Mesendoderm (in vitro differentiated cells): Measurements from ENCODE around the gene TM9SF3. TPM values are rescaled to one million over a fixed set of nuclear protein-coding genes. Genes with fewer than 3 reads are reported as not detected.
A peak's percentile ranks its signal among the peaks of the same experiment; 100 is the strongest.

Experiments
- DNase-seq: peaks from one replicate; pipeline ENCODE4 v3.0.0; 2013
- H2AK5ac ChIP-seq: 2 replicates; pipeline ENCODE4 v1.6.1; 2013; ENCODE audit warnings: low read length, inconsistent platforms
- H2BK120ac ChIP-seq: 2 replicates; pipeline ENCODE4 v1.6.1; 2013; ENCODE audit warnings: low read depth, mild to moderate bottlenecking, low read length, moderate library complexity, mixed read lengths
- H2BK15ac ChIP-seq: replicated peaks from 2 replicates; pipeline ENCODE4 v1.6.1; 2013; ENCODE audit warnings: low read depth, mild to moderate bottlenecking, moderate library complexity
- H2BK5ac ChIP-seq: 2 replicates; pipeline ENCODE4 v1.6.1; 2013; ENCODE audit warnings: low read length, inconsistent platforms
- H3K18ac ChIP-seq: 2 replicates; pipeline ENCODE4 v1.6.1; 2013; ENCODE audit warnings: mild to moderate bottlenecking, low read length, mixed read lengths
- H3K23ac ChIP-seq: one replicate; pipeline ENCODE4 v1.6.1; 2013; ENCODE audit warnings: low read length
- H3K27ac ChIP-seq: 2 replicates; pipeline ENCODE4 v1.5.1; 2013; ENCODE audit warnings: low read depth, mild to moderate bottlenecking, inconsistent platforms, low read length, moderate library complexity
- H3K27me3 ChIP-seq: 2 replicates; pipeline ENCODE4 v1.6.1; 2013; ENCODE audit warnings: low read length, control low read depth, mild to moderate bottlenecking, inconsistent platforms; ENCODE audit not compliant: insufficient read depth, poor library complexity
- H3K36me3 ChIP-seq: 2 replicates; pipeline ENCODE4 v1.6.1; 2013; ENCODE audit warnings: low read length, inconsistent platforms; ENCODE audit not compliant: control insufficient read depth, insufficient read depth
- H3K4ac ChIP-seq: one replicate; pipeline ENCODE4 v1.6.1; 2013; ENCODE audit warnings: low read depth, mild to moderate bottlenecking, low read length, moderate library complexity
- H3K4me1 ChIP-seq: 2 replicates; pipeline ENCODE4 v1.6.1; 2013; ENCODE audit warnings: low read depth, low read length, inconsistent platforms; ENCODE audit not compliant: control insufficient read depth
- H3K4me2 ChIP-seq: 2 replicates; pipeline ENCODE4 v1.6.1; 2013; ENCODE audit warnings: low read length
- H3K4me3 ChIP-seq: 2 replicates; pipeline ENCODE4 v1.5.1; 2013; ENCODE audit warnings: mild to moderate bottlenecking, low read length
- H3K56ac ChIP-seq: one replicate; pipeline ENCODE4 v1.6.1; 2013; ENCODE audit warnings: low read length
- H3K79me1 ChIP-seq: 2 replicates; pipeline ENCODE4 v1.6.1; 2013; ENCODE audit warnings: low read length, inconsistent platforms
- H3K79me2 ChIP-seq: 2 replicates; pipeline ENCODE4 v1.6.1; 2013; ENCODE audit warnings: mild to moderate bottlenecking, low read length; ENCODE audit not compliant: control insufficient read depth, insufficient read depth
- H3K9ac ChIP-seq: 2 replicates; pipeline ENCODE4 v1.6.1; 2013; ENCODE audit warnings: low read length, inconsistent platforms
- H4K5ac ChIP-seq: one replicate; pipeline ENCODE4 v1.6.1; 2013; ENCODE audit warnings: low read length
- H4K8ac ChIP-seq: one replicate; pipeline ENCODE4 v1.6.1; 2013; ENCODE audit warnings: low read depth, mild to moderate bottlenecking, control low read depth, low read length, moderate library complexity
- WGBS: extraction: QIAGEN DNeasy Blood & Tissue Kit; methylation state at CpG from one replicate; pipeline ENCODE4 v1.1.7; 2013; ENCODE audit warnings: low lambda C conversion rate, missing lambda C conversion rate; ENCODE audit not compliant: insufficient coverage; ENCODE audit errors: extremely low coverage; 5-methylcytosine and 5-hydroxymethylcytosine counted together
- polyA plus RNA-seq, 2 experiments: library from polyadenylated mRNA; stranded (reverse); fragments of 200-250 nt; gene quantifications; one replicate each; pipeline ENCODE4 v1.2.3, GENCODE V29; 2013

The TM9SF3 gene
- 54.1 TPM for polyA plus RNA-seq (2013, experiment 1 of 2)
- polyA plus RNA-seq (2013, experiment 2 of 2), result 50.4 TPM

- Histone ChIP-seq H2AK5ac (no peak within 1 kb of the TSS), H3K56ac (peak within 1 kb of the TSS; percentile 92), H2BK5ac (peak within 1 kb of the TSS; percentile 14), H3K9ac (peak within 1 kb of the TSS; percentile 96), H3K27ac (peak within 1 kb of the TSS; percentile 92), H3K4me3 (peak within 1 kb of the TSS; percentile 84), H3K36me3 (no peaks in the 10 kb centered on the region), H3K18ac (peak within 1 kb of the TSS; percentile 78), H3K79me1 (no peaks in the 10 kb centered on the region), H3K79me2 (peaks cover 43% of the 10 kb centered on the region), H4K8ac (peak within 1 kb of the TSS; percentile 98), H4K5ac (no peak within 1 kb of the TSS), H3K4ac (peak within 1 kb of the TSS; percentile 77), H3K27me3 (no peaks in the 10 kb centered on the region), H2BK15ac (no peak within 1 kb of the TSS), H3K4me1 (no peaks in the 10 kb centered on the region), H3K23ac (no peak within 1 kb of the TSS), H2BK120ac (peak within 1 kb of the TSS; percentile 30), H3K4me2 (peak within 1 kb of the TSS; percentile 98)
- DNase-seq, result peak; percentile 94
- no CpG with 5 or more reads among the region's 107 CpGs for WGBS
Observed at GRCh38 chr10:96586419-96587263, at the start of gene TM9SF3. Gene TM9SF3 (minus strand): TSS chr10:96587012. CDS start chr10:96586835, 177 bp downstream.

- Histone ChIP-seq H3K4ac (no peak overlapping the region), H3K56ac (no peak overlapping the region), H3K18ac (no peak overlapping the region), H3K9ac (no peak overlapping the region), H2BK15ac (no peak overlapping the region), H3K79me1 (no peaks in the 10 kb centered on the region), H3K36me3 (no peaks in the 10 kb centered on the region), H2BK5ac (no peak overlapping the region), H4K5ac (no peak overlapping the region), H4K8ac (no peak overlapping the region), H3K4me2 (no peak overlapping the region), H3K4me1 (no peaks in the 10 kb centered on the region), H3K4me3 (no peak overlapping the region), H3K79me2 (no peaks in the 10 kb centered on the region), H3K23ac (no peak overlapping the region), H2BK120ac (no peak overlapping the region), H3K27me3 (no peaks in the 10 kb centered on the region), H2AK5ac (no peak overlapping the region), H3K27ac (no peak overlapping the region)
- no CpG with 5 or more reads among the region's 1 CpG for WGBS
- DNase-seq, result no peak
Observed at GRCh38 chr10:96636551-96636950, 49.7 kb upstream of the TM9SF3 start.

DNA sequence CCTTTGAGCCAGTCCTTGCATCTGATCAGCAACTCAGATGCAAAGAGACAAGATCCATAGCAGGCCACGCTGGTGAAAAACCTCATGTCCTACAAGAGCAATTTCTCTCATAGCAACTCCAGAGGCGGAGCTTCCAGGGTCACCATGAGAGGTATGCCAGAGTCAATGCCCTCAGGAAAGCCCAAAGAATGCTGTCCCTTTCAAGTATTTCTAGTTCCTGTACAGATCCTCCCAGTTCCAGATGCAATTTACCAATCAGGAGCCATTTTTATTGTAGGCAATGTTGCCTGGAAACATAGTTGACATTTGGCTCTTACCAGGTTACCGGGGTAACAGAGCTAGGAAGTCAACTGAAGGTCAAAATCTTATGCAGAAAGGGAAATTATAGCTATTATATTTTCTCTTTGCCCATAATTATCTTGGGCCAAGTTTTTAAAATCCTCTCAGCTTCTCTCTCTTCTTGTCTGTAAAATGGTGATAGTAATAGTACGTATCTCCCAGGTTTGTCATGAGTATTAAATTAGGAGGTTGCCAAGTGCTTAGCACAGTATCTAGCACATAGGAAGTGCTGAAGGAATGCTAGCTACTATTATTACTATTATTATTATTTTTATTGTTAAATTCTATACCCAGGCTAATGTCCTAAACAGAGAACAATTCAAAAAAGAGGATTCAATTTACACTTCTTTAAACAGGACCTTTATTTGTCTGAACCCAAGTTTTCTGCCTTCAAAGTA, 46.3 kb upstream of the TM9SF3 start:
- Histone ChIP-seq H3K79me2 (no peaks in the 10 kb centered on the region), H3K79me1 (no peaks in the 10 kb centered on the region), H3K4me2 (no peak overlapping the region), H3K18ac (no peak overlapping the region), H2AK5ac (no peak overlapping the region), H3K56ac (no peak overlapping the region), H2BK5ac (no peak overlapping the region), H3K36me3 (no peaks in the 10 kb centered on the region), H3K27me3 (no peaks in the 10 kb centered on the region), H4K5ac (no peak overlapping the region), H3K9ac (no peak overlapping the region), H3K4me3 (no peak overlapping the region), H2BK120ac (no peak overlapping the region), H4K8ac (no peak overlapping the region), H3K4me1 (no peaks in the 10 kb centered on the region), H3K4ac (no peak overlapping the region), H3K23ac (no peak overlapping the region), H2BK15ac (no peak overlapping the region), H3K27ac (no peak overlapping the region)
- no CpG with 5 or more reads among the region's 4 CpGs for WGBS
- peak; percentile 69 for DNase-seq

GRCh38 chr10:96627292-96627691, 40.5 kb upstream of the TM9SF3 start:
- Histone ChIP-seq H3K79me2 (no peaks in the 10 kb centered on the region), H3K4me2 (no peak overlapping the region), H3K4ac (no peak overlapping the region), H2BK15ac (no peak overlapping the region), H3K27me3 (no peaks in the 10 kb centered on the region), H2AK5ac (no peak overlapping the region), H3K18ac (no peak overlapping the region), H3K4me1 (no peaks in the 10 kb centered on the region), H3K36me3 (no peaks in the 10 kb centered on the region), H2BK120ac (no peak overlapping the region), H4K5ac (no peak overlapping the region), H3K56ac (no peak overlapping the region), H4K8ac (no peak overlapping the region), H3K23ac (no peak overlapping the region), H3K9ac (no peak overlapping the region), H2BK5ac (no peak overlapping the region), H3K4me3 (no peak overlapping the region), H3K79me1 (no peaks in the 10 kb centered on the region), H3K27ac (no peak overlapping the region)
- WGBS, result no CpG with 5 or more reads among the region's 1 CpG
- DNase-seq, result no peak

GRCh38 chr10:96626795-96627194, 40.0 kb upstream of the TM9SF3 start:
- H2AK5ac ChIP-seq, result no peak overlapping the region
- H2BK15ac ChIP-seq, result no peak overlapping the region
- no peak overlapping the region for H3K56ac ChIP-seq
- no peak overlapping the region for H2BK5ac ChIP-seq
- no peak overlapping the region for H4K5ac ChIP-seq
- H3K79me1 ChIP-seq, result no peaks in the 10 kb centered on the region
- no peak overlapping the region for H3K9ac ChIP-seq
- H3K18ac ChIP-seq, result no peak overlapping the region
- no peak overlapping the region for H3K4ac ChIP-seq
- H3K27ac ChIP-seq, result no peak overlapping the region
- H3K4me2 ChIP-seq, result no peak overlapping the region
- H3K4me3 ChIP-seq, result no peak overlapping the region
- no peaks in the 10 kb centered on the region for H3K79me2 ChIP-seq
- no peaks in the 10 kb centered on the region for H3K4me1 ChIP-seq
- no CpG with 5 or more reads among the region's 5 CpGs for WGBS
- H3K27me3 ChIP-seq, result no peaks in the 10 kb centered on the region
- H2BK120ac ChIP-seq, result no peak overlapping the region
- H3K23ac ChIP-seq, result no peak overlapping the region
- no peak overlapping the region for H4K8ac ChIP-seq
- H3K36me3 ChIP-seq, result no peaks in the 10 kb centered on the region
- DNase-seq, result peak; percentile 63
